Measurements from ENCODE around the gene SELENON. TPM values are rescaled to one million over a fixed set of nuclear protein-coding genes. Genes with fewer than 3 reads are reported as not detected.

SELENON gene
- total and polyA plus RNA-seq, 10 of the 15 experiments (the other 5 are each of a cell fraction or from before 2014, with no cell fraction given): 0.07 to 5.1 (median 0.80) TPM

- no peak for TF ChIP-seq RELA (IDR thresholded peaks at IDR 0.05; ENCODE audit: borderline replicate concordance, partially characterized antibody)
- no peak for TF ChIP-seq SREBF1 (IDR thresholded peaks at IDR 0.05; ENCODE audit: low read length)
- no peak for TF ChIP-seq REST (IDR thresholded peaks at IDR 0.05; ENCODE audit: low read depth, low read length)
- TF ChIP-seq BCL11A (IDR thresholded peaks at IDR 0.05; ENCODE audit: low read depth, low read length): no peak
- TF ChIP-seq, protein P1, sequence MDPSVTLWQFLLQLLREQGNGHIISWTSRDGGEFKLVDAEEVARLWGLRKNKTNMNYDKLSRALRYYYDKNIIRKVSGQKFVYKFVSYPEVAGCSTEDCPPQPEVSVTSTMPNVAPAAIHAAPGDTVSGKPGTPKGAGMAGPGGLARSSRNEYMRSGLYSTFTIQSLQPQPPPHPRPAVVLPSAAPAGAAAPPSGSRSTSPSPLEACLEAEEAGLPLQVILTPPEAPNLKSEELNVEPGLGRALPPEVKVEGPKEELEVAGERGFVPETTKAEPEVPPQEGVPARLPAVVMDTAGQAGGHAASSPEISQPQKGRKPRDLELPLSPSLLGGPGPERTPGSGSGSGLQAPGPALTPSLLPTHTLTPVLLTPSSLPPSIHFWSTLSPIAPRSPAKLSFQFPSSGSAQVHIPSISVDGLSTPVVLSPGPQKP (IDR thresholded peaks at IDR 0.05; ENCODE audit: low read depth, low read length): no peak
- TF ChIP-seq SREBF2 (IDR thresholded peaks at IDR 0.05; ENCODE audit: low read length): no peak
- no peak for TF ChIP-seq JUNB (IDR thresholded peaks at IDR 0.05)
- no peak for TF ChIP-seq RB1 (IDR thresholded peaks at IDR 0.05; ENCODE audit: borderline replicate concordance)
- no peak for TF ChIP-seq CEBPB (IDR thresholded peaks at IDR 0.05; ENCODE audit: borderline replicate concordance in 1 of 2, low read depth in 2 of 2, low read length in 2 of 2)
Measured at GRCh38 chr1:25821630-25822091, 21.7 kb downstream of the SELENON start (continued).

Data from GM12878 (cell line).